Upper lobe of left lung (tissue), 4 donors: ENCODE data around the gene IPO9.

Experiments used
- POLR2A ChIP-seq, 4 donors: fragments of 450-650 bp; IDR thresholded peaks; one replicate each; pipeline ENCODE4 v1.5.1; 2016 to 2017; ENCODE audit warnings: antibody characterized with exemption in 4 of 4, mild to moderate bottlenecking in 2 of 4
- TF ChIP-seq, protein P1 (sequence below), 6 experiments: fragments of 450-650 bp in 4 of 6; fragments of 200-600 bp in 2 of 6; sonication (generic) in 2 of 6; IDR thresholded peaks; one replicate each; pipeline ENCODE4 v1.5.1; 2016 to 2019; ENCODE audit warnings: antibody characterized with exemption in 6 of 6

DNA sequence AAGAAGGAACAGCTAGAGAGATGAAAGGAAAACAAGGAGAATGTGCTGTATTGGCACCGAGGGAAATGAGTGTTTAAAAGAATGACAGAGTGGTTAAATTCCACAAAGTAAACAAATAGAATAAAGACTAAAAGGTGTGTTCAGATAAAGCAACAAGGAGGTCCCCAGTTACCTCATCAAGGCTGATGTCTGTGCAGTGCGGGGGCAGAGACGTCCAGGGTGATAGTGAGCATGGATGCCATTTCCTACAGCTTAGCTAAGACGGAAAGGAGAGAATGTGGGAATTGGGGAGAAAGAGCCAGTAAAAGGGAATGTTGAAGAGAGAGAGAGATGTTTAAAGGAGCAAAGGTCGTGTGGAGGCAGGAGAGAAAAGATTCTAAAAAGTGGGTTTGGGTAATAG is 101.8 kb downstream of the IPO9 start:
- TF ChIP-seq, protein P1, sequence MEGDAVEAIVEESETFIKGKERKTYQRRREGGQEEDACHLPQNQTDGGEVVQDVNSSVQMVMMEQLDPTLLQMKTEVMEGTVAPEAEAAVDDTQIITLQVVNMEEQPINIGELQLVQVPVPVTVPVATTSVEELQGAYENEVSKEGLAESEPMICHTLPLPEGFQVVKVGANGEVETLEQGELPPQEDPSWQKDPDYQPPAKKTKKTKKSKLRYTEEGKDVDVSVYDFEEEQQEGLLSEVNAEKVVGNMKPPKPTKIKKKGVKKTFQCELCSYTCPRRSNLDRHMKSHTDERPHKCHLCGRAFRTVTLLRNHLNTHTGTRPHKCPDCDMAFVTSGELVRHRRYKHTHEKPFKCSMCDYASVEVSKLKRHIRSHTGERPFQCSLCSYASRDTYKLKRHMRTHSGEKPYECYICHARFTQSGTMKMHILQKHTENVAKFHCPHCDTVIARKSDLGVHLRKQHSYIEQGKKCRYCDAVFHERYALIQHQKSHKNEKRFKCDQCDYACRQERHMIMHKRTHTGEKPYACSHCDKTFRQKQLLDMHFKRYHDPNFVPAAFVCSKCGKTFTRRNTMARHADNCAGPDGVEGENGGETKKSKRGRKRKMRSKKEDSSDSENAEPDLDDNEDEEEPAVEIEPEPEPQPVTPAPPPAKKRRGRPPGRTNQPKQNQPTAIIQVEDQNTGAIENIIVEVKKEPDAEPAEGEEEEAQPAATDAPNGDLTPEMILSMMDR (IDR thresholded peaks at IDR 0.05) = no peak
- TF ChIP-seq POLR2A (IDR thresholded peaks at IDR 0.05) = no peak
